ENCODE measurements around the gene TGFB3. TPM values are rescaled to one million over a fixed set of nuclear protein-coding genes. Genes with fewer than 3 reads are reported as not detected.

The TGFB3 gene
- total RNA-seq, 1 experiment from 2014 or later = 0.56 TPM

DNA sequence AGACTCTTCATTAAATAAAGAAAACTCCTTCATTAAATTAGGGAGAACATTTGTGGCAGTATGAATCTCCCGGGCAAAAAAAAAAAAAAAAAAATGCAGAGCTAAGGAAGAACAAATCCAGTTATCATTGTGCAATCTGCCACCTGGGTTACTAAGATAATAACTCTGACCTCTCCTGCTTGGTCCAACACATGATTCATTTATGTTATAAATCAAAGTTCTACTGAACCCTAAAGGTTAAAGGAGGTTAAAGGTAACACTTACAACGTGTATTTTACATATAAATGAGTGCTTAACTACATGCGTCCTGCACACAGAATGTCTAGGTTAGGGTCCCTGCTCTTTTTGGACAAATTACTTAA is 4.2 kb downstream of the TGFB3 start:
- H3K4me3 ChIP-seq = no peak overlapping the region
- H3K27me3 ChIP-seq = no peaks in the 10 kb centered on the region
- no peak for DNase-seq
- H3K9me3 ChIP-seq = no peaks in the 10 kb centered on the region
- H3K36me3 ChIP-seq = no peaks in the 10 kb centered on the region

- Histone ChIP-seq H3K9me3 (no peaks in the 10 kb centered on the region), H3K4me3 (no peak overlapping the region), H3K27me3 (no peaks in the 10 kb centered on the region), H3K36me3 (no peaks in the 10 kb centered on the region)
- DNase-seq = no peak
These were observed 4.8 kb downstream of the TGFB3 start for GRCh38 chr14:75976826-75977581.

- H3K36me3 ChIP-seq = no peaks in the 10 kb centered on the region
- no peak for DNase-seq
- H3K4me3 ChIP-seq = no peak overlapping the region
These were observed 8.9 kb downstream of the TGFB3 start for GRCh38 chr14:75972801-75973421.

GRCh38 chr14:75971509-75971908 is 10.3 kb downstream of the TGFB3 start:
- no peak overlapping the region for H3K4me3 ChIP-seq

More at GRCh38 chr14:75972801-75973421, 8.9 kb downstream of the TGFB3 start:
- Histone ChIP-seq H3K27me3 (no peaks in the 10 kb centered on the region), H3K9me3 (no peaks in the 10 kb centered on the region)

GRCh38 chr14:75970989-75971388 is 10.8 kb downstream of the TGFB3 start:
- no peak for DNase-seq
- Histone ChIP-seq H3K9me3 (no peaks in the 10 kb centered on the region), H3K27me3 (no peaks in the 10 kb centered on the region), H3K4me3 (no peak overlapping the region), H3K36me3 (no peaks in the 10 kb centered on the region)

More at GRCh38 chr14:75971509-75971908, 10.3 kb downstream of the TGFB3 start:
- Histone ChIP-seq H3K9me3 (no peaks in the 10 kb centered on the region), H3K36me3 (no peaks in the 10 kb centered on the region), H3K27me3 (no peaks in the 10 kb centered on the region)
- no peak for DNase-seq

GRCh38 chr14:75969891-75970290 is 11.9 kb downstream of the TGFB3 start:
- DNase-seq = no peak
- Histone ChIP-seq H3K27me3 (no peaks in the 10 kb centered on the region), H3K36me3 (no peaks in the 10 kb centered on the region), H3K4me3 (no peak overlapping the region), H3K9me3 (no peaks in the 10 kb centered on the region)

GRCh38 chr14:75969126-75969525 is 12.7 kb downstream of the TGFB3 start:
- DNase-seq = no peak
- Histone ChIP-seq H3K4me3 (no peak overlapping the region), H3K36me3 (no peaks in the 10 kb centered on the region), H3K27me3 (no peaks in the 10 kb centered on the region), H3K9me3 (no peaks in the 10 kb centered on the region)

DNA sequence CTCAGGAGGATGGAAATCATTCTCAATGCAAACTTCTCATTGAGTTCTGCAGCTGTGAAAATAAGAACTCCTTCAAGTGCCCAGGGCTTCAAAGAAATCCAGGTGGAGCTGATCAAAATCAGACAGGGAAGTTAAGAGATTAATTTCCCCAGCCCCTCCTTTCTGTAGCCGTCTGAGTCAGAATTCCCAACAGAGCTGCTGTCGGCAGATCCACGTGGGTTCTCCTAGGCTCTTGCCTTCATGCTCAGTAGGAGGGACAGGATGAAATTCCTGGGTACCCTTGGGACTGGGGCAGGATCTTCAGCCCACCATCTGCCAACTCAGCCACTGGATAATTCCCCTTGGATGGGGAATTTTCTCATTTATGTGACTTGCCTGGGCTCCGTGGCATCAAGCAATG is 13.3 kb downstream of the TGFB3 start:
- Histone ChIP-seq H3K27me3 (no peaks in the 10 kb centered on the region), H3K9me3 (no peaks in the 10 kb centered on the region), H3K4me3 (no peak overlapping the region), H3K36me3 (no peaks in the 10 kb centered on the region)
- no peak for DNase-seq

GRCh38 chr14:75967866-75968265 is 13.9 kb downstream of the TGFB3 start:
- DNase-seq = no peak
- Histone ChIP-seq H3K36me3 (no peaks in the 10 kb centered on the region), H3K9me3 (no peaks in the 10 kb centered on the region), H3K4me3 (no peak overlapping the region), H3K27me3 (no peaks in the 10 kb centered on the region)

GRCh38 chr14:75961662-75962061 is 20.1 kb downstream of the TGFB3 start:
- H3K4me3 ChIP-seq = no peak overlapping the region
- H3K9me3 ChIP-seq = no peaks in the 10 kb centered on the region
- H3K27me3 ChIP-seq = no peaks in the 10 kb centered on the region
- no peak for DNase-seq
- H3K36me3 ChIP-seq = no peaks in the 10 kb centered on the region

GRCh38 chr14:75960231-75960630 is 21.6 kb downstream of the TGFB3 start:
- Histone ChIP-seq H3K36me3 (no peaks in the 10 kb centered on the region), H3K27me3 (no peaks in the 10 kb centered on the region), H3K9me3 (no peaks in the 10 kb centered on the region), H3K4me3 (no peak overlapping the region)
- DNase-seq = no peak

DNA sequence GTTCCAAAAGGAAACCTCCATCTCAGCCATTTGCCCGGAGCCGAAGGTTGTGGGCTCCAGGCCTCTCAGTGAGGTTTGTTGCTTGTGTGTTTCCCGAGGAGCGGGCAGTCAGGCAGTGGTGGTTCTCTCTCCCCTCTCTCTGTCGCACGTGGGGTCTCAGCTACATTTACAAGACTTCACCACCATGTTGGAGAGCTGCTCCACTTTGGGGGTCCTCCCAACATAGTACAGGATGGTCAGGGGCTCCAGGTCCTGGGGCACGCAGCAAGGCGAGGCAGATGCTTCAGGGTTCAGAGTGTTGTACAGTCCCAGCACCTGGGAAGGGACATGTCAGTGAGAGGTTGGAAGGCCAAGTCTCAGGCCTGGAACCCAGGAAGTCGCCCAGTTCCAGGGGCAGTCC is 22.8 kb downstream of the TGFB3 start:
- H3K27me3 ChIP-seq = no peaks in the 10 kb centered on the region
- DNase-seq = no peak
- no peaks in the 10 kb centered on the region for H3K9me3 ChIP-seq
- H3K36me3 ChIP-seq = no peaks in the 10 kb centered on the region
- H3K4me3 ChIP-seq = no peak overlapping the region

GRCh38 chr14:75952489-75952888 is 29.3 kb downstream of the TGFB3 start:
- no peak for DNase-seq
- no peaks in the 10 kb centered on the region for H3K9me3 ChIP-seq
- no peak overlapping the region for H3K4me3 ChIP-seq
- no peaks in the 10 kb centered on the region for H3K36me3 ChIP-seq
- no peaks in the 10 kb centered on the region for H3K27me3 ChIP-seq

GRCh38 chr14:75946785-75947184 is 35.0 kb downstream of the TGFB3 start:
- H3K36me3 ChIP-seq = no peaks in the 10 kb centered on the region
- no peak overlapping the region for H3K4me3 ChIP-seq
- H3K9me3 ChIP-seq = no peaks in the 10 kb centered on the region
- DNase-seq = no peak
- H3K27me3 ChIP-seq = no peaks in the 10 kb centered on the region

DNA sequence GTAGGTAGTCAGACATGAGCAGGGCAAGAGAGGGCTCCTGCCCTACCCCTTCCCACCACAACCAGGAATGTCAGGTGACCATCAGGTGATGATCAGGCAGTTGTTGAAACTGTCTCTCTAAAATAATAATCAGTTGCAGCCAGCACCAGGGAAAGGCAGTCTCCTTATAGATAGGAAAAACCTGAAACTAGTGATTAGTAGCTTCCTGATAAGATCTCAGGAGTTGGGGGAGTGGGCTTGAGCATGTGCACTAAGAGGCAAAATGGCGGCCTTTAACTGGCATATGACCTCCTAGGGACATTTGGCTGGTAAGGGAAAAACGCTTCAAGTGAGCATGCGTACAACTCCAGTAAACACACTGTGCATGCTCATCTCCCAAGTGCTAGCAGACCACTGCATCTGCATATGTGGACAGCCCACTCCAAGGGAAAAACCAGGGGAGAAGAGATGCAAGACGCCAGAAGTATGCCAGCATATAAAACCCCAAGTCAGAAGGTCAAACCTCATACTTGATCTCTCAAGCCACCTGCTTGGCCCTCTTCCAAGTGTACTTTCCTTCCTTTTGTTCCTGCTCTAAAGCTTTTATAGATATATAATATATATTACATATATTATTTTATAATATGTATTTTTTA is 37.1 kb downstream of the TGFB3 start:
- no peak overlapping the region for H3K4me3 ChIP-seq
- no peaks in the 10 kb centered on the region for H3K9me3 ChIP-seq
- H3K27me3 ChIP-seq = no peaks in the 10 kb centered on the region
- H3K36me3 ChIP-seq = no peaks in the 10 kb centered on the region
- no peak for DNase-seq

GRCh38 chr14:75941030-75941429 is 40.8 kb downstream of the TGFB3 start:
- Histone ChIP-seq H3K36me3 (no peaks in the 10 kb centered on the region), H3K27me3 (no peaks in the 10 kb centered on the region), H3K9me3 (no peaks in the 10 kb centered on the region), H3K4me3 (no peak overlapping the region)
- DNase-seq = no peak

DNA sequence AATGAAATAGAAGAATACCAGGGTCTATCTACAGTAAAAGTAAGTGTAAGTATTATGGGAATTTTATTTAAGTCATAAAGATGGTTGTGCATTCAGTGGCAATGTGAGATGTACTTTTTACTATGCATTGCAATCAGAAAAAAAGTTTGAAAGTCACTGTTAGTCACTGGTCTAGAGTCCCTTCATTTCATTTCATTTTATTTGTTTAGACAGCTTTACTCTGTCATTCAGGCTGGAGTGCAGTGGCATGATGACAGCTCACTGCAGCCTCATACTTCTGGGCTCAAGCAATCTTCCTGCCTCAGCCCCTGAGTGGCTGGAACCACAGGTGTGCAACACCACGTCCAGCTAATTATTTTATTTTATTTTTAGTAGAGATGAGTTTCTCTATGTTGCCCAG is 42.6 kb downstream of the TGFB3 start:
- Histone ChIP-seq H3K27me3 (no peaks in the 10 kb centered on the region), H3K4me3 (no peak overlapping the region), H3K36me3 (no peaks in the 10 kb centered on the region), H3K9me3 (no peaks in the 10 kb centered on the region)
- no peak for DNase-seq

All from MG63 (cell line).